CD14-positive monocyte (primary cell): ENCODE measurements around the gene IL9. TPM values are rescaled to one million over a fixed set of nuclear protein-coding genes. Genes with fewer than 3 reads are reported as not detected.

Experiments
- DNase-seq, 3 donors: peaks; one replicate each; pipeline ENCODE4 v3.0.0-alpha.2; 2011 to 2022
- H2AFZ ChIP-seq: 2 replicates; pipeline ENCODE4 v1.6.0; 2012; ENCODE audit warnings: mild to moderate bottlenecking, low read depth, low read length, inconsistent platforms; ENCODE audit not compliant: insufficient read depth, poor library complexity, severe bottlenecking
- H3K27ac ChIP-seq, 2 donors: 1 replicate in 1 of 2; 2 replicates in 1 of 2; pipeline ENCODE4 v1.5.1; 2012 to 2013; ENCODE audit warnings: low read length in 2 of 2, control low read depth in 1 of 2, inconsistent platforms in 1 of 2, low read depth in 1 of 2, mild to moderate bottlenecking in 1 of 2
- H3K27me3 ChIP-seq, 2 donors: one replicate each; pipeline versions ENCODE4 v1.6.0 to v1.6.1; 2011 to 2013; ENCODE audit warnings: low read length in 2 of 2; ENCODE audit not compliant: control insufficient read depth in 2 of 2, insufficient read depth in 2 of 2
- H3K36me3 ChIP-seq, 2 donors: replicated peaks in 1 of 2; 1 replicate in 1 of 2; 2 replicates in 1 of 2; pipeline versions ENCODE4 v1.5.1 to v1.6.1; 2012 to 2013; ENCODE audit warnings: low read length in 2 of 2, control low read depth in 1 of 2, inconsistent platforms in 1 of 2, mild to moderate bottlenecking in 1 of 2; ENCODE audit not compliant: insufficient read depth in 2 of 2, control insufficient read depth in 1 of 2
- H3K4me1 ChIP-seq, 2 donors: 1 replicate in 1 of 2; 2 replicates in 1 of 2; pipeline versions ENCODE4 v1.5.1 to v1.6.1; 2012 to 2013; ENCODE audit warnings: low read length in 2 of 2, control low read depth in 1 of 2, inconsistent platforms in 1 of 2, mild to moderate bottlenecking in 1 of 2, moderate library complexity in 1 of 2; ENCODE audit not compliant: insufficient read depth in 2 of 2, control insufficient read depth in 1 of 2
- H3K4me2 ChIP-seq: replicated peaks from 2 replicates; pipeline ENCODE3; 2012; ENCODE audit warnings: low read length, moderate library complexity, mild to moderate bottlenecking; ENCODE audit not compliant: poor library complexity, severe bottlenecking; ENCODE audit errors: extremely low read depth
- H3K4me3 ChIP-seq, 3 experiments: fragments of 200-600 bp in 1 of 3; sonication (generic) in 1 of 3; replicated peaks in 1 of 3; 1 replicate in 2 of 3; 2 replicates in 1 of 3; pipeline ENCODE4 v1.5.1; 2011 to 2013; ENCODE audit warnings: low read length in 3 of 3, mild to moderate bottlenecking in 3 of 3, control low read depth in 2 of 3, low read depth in 2 of 3, inconsistent platforms in 1 of 3, moderate library complexity in 1 of 3
- H3K79me2 ChIP-seq: 2 replicates; pipeline ENCODE4 v1.6.0; 2012; ENCODE audit warnings: mild to moderate bottlenecking, control low read depth, inconsistent platforms, low read length, moderate library complexity; ENCODE audit not compliant: insufficient read depth
- H3K9ac ChIP-seq: 2 replicates; pipeline ENCODE4 v1.6.0; 2017; ENCODE audit warnings: low read length, mild to moderate bottlenecking; ENCODE audit not compliant: insufficient read depth, poor library complexity, severe bottlenecking
- H3K9me3 ChIP-seq, 2 donors: replicated peaks in 1 of 2; 1 replicate in 1 of 2; 2 replicates in 1 of 2; pipeline versions ENCODE4 v1.5.1 to v1.6.1; 2012 to 2013; ENCODE audit warnings: low read length in 2 of 2, control low read depth in 1 of 2; ENCODE audit not compliant: control insufficient read depth in 1 of 2, insufficient read depth in 1 of 2
- H4K20me1 ChIP-seq: 2 replicates; pipeline ENCODE4 v1.6.0; 2012; ENCODE audit warnings: mild to moderate bottlenecking, low read length, control low read depth, moderate library complexity; ENCODE audit not compliant: insufficient read depth
- H3K27ac Mint-ChIP-seq, 7 donors: one replicate each; pipeline ENCODE4 v1.8.0; 2020; ENCODE audit warnings: mild to moderate bottlenecking in 7 of 7, mixed read lengths in 7 of 7, moderate library complexity in 6 of 7, inconsistent platforms in 2 of 7
- H3K27me3 Mint-ChIP-seq, 3 donors: one replicate each; pipeline ENCODE4 v1.8.0; 2021 to 2022; ENCODE audit warnings: low read depth in 3 of 3, mild to moderate bottlenecking in 3 of 3, mixed read lengths in 3 of 3, moderate library complexity in 3 of 3, inconsistent platforms in 1 of 3
- H3K36me3 Mint-ChIP-seq, 2 donors: one replicate each; pipeline ENCODE4 v1.8.0; 2020; ENCODE audit warnings: mixed read lengths in 2 of 2, inconsistent platforms in 1 of 2, mild to moderate bottlenecking in 1 of 2
- H3K4me1 Mint-ChIP-seq: one replicate; pipeline ENCODE4 v1.8.0; 2020; ENCODE audit warnings: mild to moderate bottlenecking, mixed read lengths
- H3K4me3 Mint-ChIP-seq, 2 donors: one replicate each; pipeline ENCODE4 v1.8.0; 2020; ENCODE audit warnings: mild to moderate bottlenecking in 2 of 2, mixed read lengths in 2 of 2, moderate library complexity in 1 of 2
- H3K9me3 Mint-ChIP-seq, 7 donors: one replicate each; pipeline ENCODE4 v1.8.0; 2020 to 2022; ENCODE audit warnings: mixed read lengths in 7 of 7, mild to moderate bottlenecking in 6 of 7, moderate library complexity in 6 of 7, inconsistent platforms in 2 of 7
- WGBS: methylation state at CpG from one replicate; pipeline ENCODE4 v1.1.5; 2013; ENCODE audit warnings: missing lambda C conversion rate; ENCODE audit not compliant: insufficient coverage; 5-methylcytosine and 5-hydroxymethylcytosine counted together
- intact Hi-C, 2 donors: fragments of 100-400 bp; cut with micrococcal nuclease; formaldehyde crosslinking; loops; one replicate each; pipeline versions ENCODE4 v1.15.0 to v1.15.1; 2023
- polyA plus RNA-seq, 3 donors: library from polyadenylated mRNA; depleted of rRNA in 1 of 3; unstranded in 2 of 3; stranded (reverse) in 1 of 3; fragments of 300-500 nt in 2 of 3; fragments of >200 nt in 1 of 3; fragmentation: Illumina TruSeq in 2 of 3; gene quantifications; 1 replicate in 2 of 3; 2 replicates in 1 of 3; pipeline ENCODE4 v1.2.3, GENCODE V29; 2012 to 2021
- TF ChIP-seq, protein P1 (sequence below): fragments of 200-600 bp; IDR thresholded peaks from one replicate; pipeline ENCODE4 v1.8.0; 2022; ENCODE audit warnings: antibody characterized with exemption, mild to moderate bottlenecking

Gene IL9
- polyA plus RNA-seq, 3 donors, result not detected

DNA sequence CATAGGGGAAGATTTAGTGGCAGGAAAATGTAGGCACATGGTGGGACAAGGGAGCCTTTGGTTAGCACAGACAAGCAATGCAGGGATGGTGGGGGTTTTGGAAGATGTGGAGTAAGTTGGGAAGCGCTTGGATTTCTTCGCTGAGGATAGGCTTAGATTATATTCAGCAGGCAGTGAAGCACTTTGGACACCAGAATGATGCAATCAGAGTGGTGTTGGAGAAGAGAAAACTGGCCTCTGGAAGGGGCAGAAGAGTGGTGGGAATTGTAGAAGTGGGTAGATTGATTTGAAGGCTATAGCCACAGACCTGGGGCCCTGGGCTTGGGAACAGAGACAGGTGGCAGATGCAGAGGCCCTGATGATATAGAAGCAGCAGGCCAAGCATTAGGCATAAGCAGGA, 32.9 kb downstream of the IL9 start:
- no peaks in the 10 kb centered on the region for H4K20me1 ChIP-seq
- H3K27ac ChIP-seq, result no peak overlapping the region
- no peaks in the 10 kb centered on the region for H3K36me3 ChIP-seq
- H3K27me3 ChIP-seq, result no peaks in the 10 kb centered on the region
- 100% methylated on average over 2 of the region's 2 CpGs for WGBS
- intact Hi-C loops, result no loop called here
- no peak overlapping the region for H3K4me3 ChIP-seq
- H3K9me3 ChIP-seq, result no peaks in the 10 kb centered on the region
- no peak overlapping the region for H3K9ac ChIP-seq
- no peaks in the 10 kb centered on the region for H3K4me1 ChIP-seq
- H3K4me1 Mint-ChIP-seq, result peaks cover 6% of the 10 kb centered on the region
- DNase-seq, result no peak
- H3K4me2 ChIP-seq, result no peak overlapping the region
- H3K79me2 ChIP-seq, result no peaks in the 10 kb centered on the region
- TF ChIP-seq, protein P1, sequence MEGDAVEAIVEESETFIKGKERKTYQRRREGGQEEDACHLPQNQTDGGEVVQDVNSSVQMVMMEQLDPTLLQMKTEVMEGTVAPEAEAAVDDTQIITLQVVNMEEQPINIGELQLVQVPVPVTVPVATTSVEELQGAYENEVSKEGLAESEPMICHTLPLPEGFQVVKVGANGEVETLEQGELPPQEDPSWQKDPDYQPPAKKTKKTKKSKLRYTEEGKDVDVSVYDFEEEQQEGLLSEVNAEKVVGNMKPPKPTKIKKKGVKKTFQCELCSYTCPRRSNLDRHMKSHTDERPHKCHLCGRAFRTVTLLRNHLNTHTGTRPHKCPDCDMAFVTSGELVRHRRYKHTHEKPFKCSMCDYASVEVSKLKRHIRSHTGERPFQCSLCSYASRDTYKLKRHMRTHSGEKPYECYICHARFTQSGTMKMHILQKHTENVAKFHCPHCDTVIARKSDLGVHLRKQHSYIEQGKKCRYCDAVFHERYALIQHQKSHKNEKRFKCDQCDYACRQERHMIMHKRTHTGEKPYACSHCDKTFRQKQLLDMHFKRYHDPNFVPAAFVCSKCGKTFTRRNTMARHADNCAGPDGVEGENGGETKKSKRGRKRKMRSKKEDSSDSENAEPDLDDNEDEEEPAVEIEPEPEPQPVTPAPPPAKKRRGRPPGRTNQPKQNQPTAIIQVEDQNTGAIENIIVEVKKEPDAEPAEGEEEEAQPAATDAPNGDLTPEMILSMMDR, result no peak
- H2AFZ ChIP-seq, result no peak overlapping the region
- no peaks in the 10 kb centered on the region for H3K36me3 Mint-ChIP-seq
- peaks cover 0 to 2% (median 0%) of the 10 kb centered on the region in 7 donors for H3K9me3 Mint-ChIP-seq
- peaks cover 2 to 10% (median 7%) of the 10 kb centered on the region in 3 donors for H3K27me3 Mint-ChIP-seq
- no peak overlapping the region for H3K27ac Mint-ChIP-seq
- no peak overlapping the region for H3K4me3 Mint-ChIP-seq

GRCh38 chr5:135862086-135862485, 33.6 kb downstream of the IL9 start:
- Histone ChIP-seq H4K20me1 (no peaks in the 10 kb centered on the region), H3K9me3 (no peaks in the 10 kb centered on the region), H2AFZ (no peak overlapping the region), H3K79me2 (no peaks in the 10 kb centered on the region), H3K27ac (no peak overlapping the region), H3K36me3 (no peaks in the 10 kb centered on the region), H3K9ac (no peak overlapping the region), H3K4me3 (no peak overlapping the region), H3K4me2 (no peak overlapping the region), H3K4me1 (no peaks in the 10 kb centered on the region), H3K27me3 (no peaks in the 10 kb centered on the region)
- Mint-ChIP-seq H3K27ac (no peak overlapping the region), H3K36me3 (no peaks in the 10 kb centered on the region), H3K27me3 (peaks cover 0 to 10% (median 7%) of the 10 kb centered on the region in 3 donors), H3K4me3 (no peak overlapping the region), H3K9me3 (peaks cover 0 to 2% (median 0%) of the 10 kb centered on the region in 7 donors), H3K4me1 (peaks cover 6% of the 10 kb centered on the region)
- no peak for DNase-seq
- intact Hi-C loops, result no loop called here
- TF ChIP-seq, protein P1, result no peak
